Activated T-cell treated with anti-CD3 and anti-CD28 coated beads, Interleukin-2, amount 50 U/mL, for 1 hour (primary cell): ENCODE data around the gene SCN9A.
"Not testable (repeated sequence)": the region's sequence is repeated elsewhere in the genome, so short reads cannot be mapped to it uniquely, and the experiment has no call there.

Experiments used
- DNase-seq: peaks from one replicate; pipeline ENCODE4 v3.0.0-alpha.2; 2020

SCN9A gene

GRCh38 chr2:166375736-166376487 lies at the start of gene SCN9A:
Gene SCN9A (minus strand): TSS chr2:166375944. CDS start chr2:166311756, 64,188 bp downstream.
- no peak for DNase-seq

GRCh38 chr2:166424841-166425240 lies 49.1 kb upstream of the SCN9A start:
- no peak for DNase-seq

GRCh38 chr2:166419616-166419934 lies 43.8 kb upstream of the SCN9A start:
- DNase-seq: no peak

GRCh38 chr2:166418853-166419615 lies 43.3 kb upstream of the SCN9A start:
- DNase-seq: no peak

- no peak for DNase-seq
Measured at GRCh38 chr2:166417669-166418068, 41.9 kb upstream of the SCN9A start.

GRCh38 chr2:166413255-166413654 lies 37.5 kb upstream of the SCN9A start:
- no peak for DNase-seq

GRCh38 chr2:166411473-166412230 lies 35.9 kb upstream of the SCN9A start:
- DNase-seq: no peak

- no peak for DNase-seq
Measured at GRCh38 chr2:166410828-166411472, 35.2 kb upstream of the SCN9A start.

- DNase-seq: not testable (repeated sequence)
Measured at GRCh38 chr2:166407746-166408145, 32.0 kb upstream of the SCN9A start.

GRCh38 chr2:166406374-166406773 lies 30.6 kb upstream of the SCN9A start:
- no peak for DNase-seq

GRCh38 chr2:166405569-166405926 lies 29.8 kb upstream of the SCN9A start:
- no peak for DNase-seq

- DNase-seq: no peak
Measured at GRCh38 chr2:166404831-166405568, 29.3 kb upstream of the SCN9A start.

- no peak for DNase-seq
Measured at GRCh38 chr2:166394245-166394644, 18.5 kb upstream of the SCN9A start.

GRCh38 chr2:166393008-166393407 lies 17.3 kb upstream of the SCN9A start:
- no peak for DNase-seq

GRCh38 chr2:166388481-166389070 lies 12.8 kb upstream of the SCN9A start:
- no peak for DNase-seq

GRCh38 chr2:166385313-166385712 lies 9.6 kb upstream of the SCN9A start:
- DNase-seq: no peak

GRCh38 chr2:166384774-166385173 lies 9.0 kb upstream of the SCN9A start:
- DNase-seq: no peak

GRCh38 chr2:166382448-166382847 lies 6.7 kb upstream of the SCN9A start:
- no peak for DNase-seq

GRCh38 chr2:166380615-166381014 lies 4.9 kb upstream of the SCN9A start:
- no peak for DNase-seq

- DNase-seq: no peak
Measured at GRCh38 chr2:166376873-166377272, 1.1 kb upstream of the SCN9A start.

- DNase-seq: no peak
Measured at GRCh38 chr2:166376488-166376828, 714 bp upstream of the SCN9A start.

- no peak for DNase-seq
Measured at GRCh38 chr2:166375195-166375735, 479 bp downstream of the SCN9A start.
